Mesendoderm (in vitro differentiated cells): ENCODE measurements around the gene KDM4B.

Experiments
- DNase-seq: peaks from one replicate; pipeline ENCODE4 v3.0.0; 2013
- H2AK5ac ChIP-seq: 2 replicates; pipeline ENCODE4 v1.6.1; 2013; ENCODE audit warnings: low read length, inconsistent platforms
- H2BK120ac ChIP-seq: 2 replicates; pipeline ENCODE4 v1.6.1; 2013; ENCODE audit warnings: low read depth, mild to moderate bottlenecking, low read length, moderate library complexity, mixed read lengths
- H2BK15ac ChIP-seq: replicated peaks from 2 replicates; pipeline ENCODE4 v1.6.1; 2013; ENCODE audit warnings: low read depth, mild to moderate bottlenecking, moderate library complexity
- H2BK5ac ChIP-seq: 2 replicates; pipeline ENCODE4 v1.6.1; 2013; ENCODE audit warnings: low read length, inconsistent platforms
- H3K18ac ChIP-seq: 2 replicates; pipeline ENCODE4 v1.6.1; 2013; ENCODE audit warnings: mild to moderate bottlenecking, low read length, mixed read lengths
- H3K23ac ChIP-seq: one replicate; pipeline ENCODE4 v1.6.1; 2013; ENCODE audit warnings: low read length
- H3K27ac ChIP-seq: 2 replicates; pipeline ENCODE4 v1.5.1; 2013; ENCODE audit warnings: low read depth, mild to moderate bottlenecking, inconsistent platforms, low read length, moderate library complexity
- H3K27me3 ChIP-seq: 2 replicates; pipeline ENCODE4 v1.6.1; 2013; ENCODE audit warnings: low read length, control low read depth, mild to moderate bottlenecking, inconsistent platforms; ENCODE audit not compliant: insufficient read depth, poor library complexity
- H3K36me3 ChIP-seq: 2 replicates; pipeline ENCODE4 v1.6.1; 2013; ENCODE audit warnings: low read length, inconsistent platforms; ENCODE audit not compliant: control insufficient read depth, insufficient read depth
- H3K4ac ChIP-seq: one replicate; pipeline ENCODE4 v1.6.1; 2013; ENCODE audit warnings: low read depth, mild to moderate bottlenecking, low read length, moderate library complexity
- H3K4me1 ChIP-seq: 2 replicates; pipeline ENCODE4 v1.6.1; 2013; ENCODE audit warnings: low read depth, low read length, inconsistent platforms; ENCODE audit not compliant: control insufficient read depth
- H3K4me2 ChIP-seq: 2 replicates; pipeline ENCODE4 v1.6.1; 2013; ENCODE audit warnings: low read length
- H3K4me3 ChIP-seq: 2 replicates; pipeline ENCODE4 v1.5.1; 2013; ENCODE audit warnings: mild to moderate bottlenecking, low read length
- H3K56ac ChIP-seq: one replicate; pipeline ENCODE4 v1.6.1; 2013; ENCODE audit warnings: low read length
- H3K79me1 ChIP-seq: 2 replicates; pipeline ENCODE4 v1.6.1; 2013; ENCODE audit warnings: low read length, inconsistent platforms
- H3K79me2 ChIP-seq: 2 replicates; pipeline ENCODE4 v1.6.1; 2013; ENCODE audit warnings: mild to moderate bottlenecking, low read length; ENCODE audit not compliant: control insufficient read depth, insufficient read depth
- H3K9ac ChIP-seq: 2 replicates; pipeline ENCODE4 v1.6.1; 2013; ENCODE audit warnings: low read length, inconsistent platforms
- H4K5ac ChIP-seq: one replicate; pipeline ENCODE4 v1.6.1; 2013; ENCODE audit warnings: low read length
- H4K8ac ChIP-seq: one replicate; pipeline ENCODE4 v1.6.1; 2013; ENCODE audit warnings: low read depth, mild to moderate bottlenecking, control low read depth, low read length, moderate library complexity
- WGBS: extraction: QIAGEN DNeasy Blood & Tissue Kit; methylation state at CpG from one replicate; pipeline ENCODE4 v1.1.7; 2013; ENCODE audit warnings: low lambda C conversion rate, missing lambda C conversion rate; ENCODE audit not compliant: insufficient coverage; ENCODE audit errors: extremely low coverage; 5-methylcytosine and 5-hydroxymethylcytosine counted together

The KDM4B gene

DNA sequence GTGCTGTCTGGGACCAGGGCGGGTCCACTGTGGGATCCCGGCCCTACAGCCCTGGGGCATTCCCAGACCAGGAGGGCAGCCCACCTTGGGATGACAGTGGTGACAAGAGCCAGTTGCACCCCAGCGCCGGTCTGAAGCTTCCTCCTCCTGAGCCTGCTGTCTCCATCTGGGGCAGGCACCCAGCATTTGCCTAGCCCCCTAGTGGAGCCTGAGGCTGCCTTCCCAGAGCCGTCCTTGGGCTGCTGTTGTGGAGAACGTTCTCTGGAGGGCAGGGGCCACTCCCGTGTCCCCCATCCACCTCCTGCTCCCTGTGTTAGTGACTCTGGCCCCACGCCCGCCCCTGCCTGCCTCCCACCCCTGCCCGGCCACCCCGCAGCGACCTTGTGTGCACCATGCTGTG is 148.5 kb downstream of the KDM4B start:
- Histone ChIP-seq H2BK5ac (no peak overlapping the region), H3K18ac (no peak overlapping the region), H2BK15ac (no peak overlapping the region), H3K23ac (no peak overlapping the region), H4K5ac (no peak overlapping the region), H3K27me3 (no peaks in the 10 kb centered on the region), H3K9ac (no peak overlapping the region), H3K56ac (no peak overlapping the region), H4K8ac (no peak overlapping the region), H3K36me3 (no peaks in the 10 kb centered on the region), H3K79me2 (no peaks in the 10 kb centered on the region), H3K27ac (no peak overlapping the region), H2BK120ac (no peak overlapping the region), H3K4me1 (peaks cover 2% of the 10 kb centered on the region), H3K4ac (no peak overlapping the region), H2AK5ac (no peak overlapping the region), H3K4me2 (no peak overlapping the region), H3K79me1 (no peaks in the 10 kb centered on the region), H3K4me3 (no peak overlapping the region)
- DNase-seq: no peak
- no CpG with 5 or more reads among the region's 12 CpGs for WGBS

DNA sequence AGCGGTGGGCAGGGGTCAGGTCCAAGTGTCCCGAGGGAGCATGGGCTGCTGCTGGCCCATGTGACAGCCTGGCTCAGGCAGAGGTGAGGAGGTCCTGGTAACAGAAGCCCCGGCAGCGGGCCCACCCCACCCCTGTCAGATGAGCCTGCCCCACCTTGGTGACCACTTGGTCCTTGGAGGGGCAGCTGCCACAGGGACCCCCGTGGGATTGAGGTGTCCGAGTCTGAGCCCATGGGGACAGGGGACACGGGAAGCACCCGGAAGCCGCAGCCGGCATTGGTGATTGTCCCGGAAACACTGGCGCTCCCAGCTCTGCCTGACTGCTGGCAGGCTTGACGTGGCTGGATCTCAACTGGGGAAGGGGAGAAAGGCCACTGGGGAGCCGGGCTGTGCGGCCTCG is 149.1 kb downstream of the KDM4B start:
- no peak overlapping the region for H3K18ac ChIP-seq
- H3K9ac ChIP-seq: no peak overlapping the region
- no peak overlapping the region for H2BK5ac ChIP-seq
- H3K27me3 ChIP-seq: no peaks in the 10 kb centered on the region
- no peaks in the 10 kb centered on the region for H3K36me3 ChIP-seq
- H4K8ac ChIP-seq: no peak overlapping the region
- H3K4ac ChIP-seq: no peak overlapping the region
- whole genome bisulfite sequencing: no CpG with 5 or more reads among the region's 16 CpGs
- H3K4me1 ChIP-seq: no peaks in the 10 kb centered on the region
- no peak overlapping the region for H2BK120ac ChIP-seq
- no peak for DNase-seq
- H3K23ac ChIP-seq: no peak overlapping the region
- H3K79me2 ChIP-seq: no peaks in the 10 kb centered on the region
- H2AK5ac ChIP-seq: no peak overlapping the region
- no peak overlapping the region for H3K4me2 ChIP-seq
- H3K79me1 ChIP-seq: no peaks in the 10 kb centered on the region
- no peak overlapping the region for H3K4me3 ChIP-seq
- H3K27ac ChIP-seq: no peak overlapping the region
- H3K56ac ChIP-seq: no peak overlapping the region
- H2BK15ac ChIP-seq: no peak overlapping the region
- H4K5ac ChIP-seq: no peak overlapping the region

DNA sequence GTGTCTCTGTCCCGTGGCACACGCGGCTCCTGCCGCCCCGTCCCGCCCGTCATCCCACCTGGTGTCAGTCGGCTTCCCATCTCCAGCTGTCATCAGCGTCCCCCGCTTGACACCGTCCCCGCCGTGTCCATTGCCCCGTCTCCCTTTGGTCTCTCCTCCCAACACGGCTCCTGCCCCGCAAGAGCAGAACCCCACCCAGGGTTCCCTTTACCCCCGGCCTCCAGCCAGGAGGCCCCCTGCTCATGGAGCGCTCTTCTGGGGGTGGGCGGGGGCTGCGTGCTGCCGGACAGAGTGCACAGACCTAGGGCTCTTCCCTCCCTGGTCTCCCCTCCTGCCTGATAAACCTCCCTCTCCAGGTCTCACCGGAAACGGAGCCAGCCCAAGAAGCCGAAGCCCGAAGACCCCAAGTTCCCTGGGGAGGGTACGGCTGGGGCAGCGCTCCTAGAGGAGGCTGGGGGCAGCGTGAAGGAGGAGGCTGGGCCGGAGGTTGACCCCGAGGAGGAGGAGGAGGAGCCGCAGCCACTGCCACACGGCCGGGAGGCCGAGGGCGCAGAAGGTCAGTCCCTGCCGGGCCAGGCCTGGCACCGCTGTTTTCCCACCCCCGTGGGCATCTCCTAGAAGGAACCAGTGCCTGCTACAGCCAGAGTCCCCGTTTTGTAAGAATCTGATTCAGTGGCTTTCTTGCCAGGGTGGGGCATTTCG is 150.5 kb downstream of the KDM4B start:
- Histone ChIP-seq H3K4ac (no peak overlapping the region), H3K56ac (no peak overlapping the region), H3K18ac (no peak overlapping the region), H2BK15ac (no peak overlapping the region), H3K4me3 (no peak overlapping the region), H3K27ac (no peak overlapping the region), H3K4me1 (peaks cover 2% of the 10 kb centered on the region), H3K79me2 (no peaks in the 10 kb centered on the region), H2BK5ac (no peak overlapping the region), H3K23ac (no peak overlapping the region), H2BK120ac (no peak overlapping the region), H3K79me1 (no peaks in the 10 kb centered on the region), H4K5ac (no peak overlapping the region), H3K36me3 (no peaks in the 10 kb centered on the region), H2AK5ac (no peak overlapping the region), H3K4me2 (no peak overlapping the region), H4K8ac (no peak overlapping the region), H3K9ac (no peak overlapping the region), H3K27me3 (no peaks in the 10 kb centered on the region)
- no peak for DNase-seq
- no CpG with 5 or more reads among the region's 40 CpGs for WGBS

DNA sequence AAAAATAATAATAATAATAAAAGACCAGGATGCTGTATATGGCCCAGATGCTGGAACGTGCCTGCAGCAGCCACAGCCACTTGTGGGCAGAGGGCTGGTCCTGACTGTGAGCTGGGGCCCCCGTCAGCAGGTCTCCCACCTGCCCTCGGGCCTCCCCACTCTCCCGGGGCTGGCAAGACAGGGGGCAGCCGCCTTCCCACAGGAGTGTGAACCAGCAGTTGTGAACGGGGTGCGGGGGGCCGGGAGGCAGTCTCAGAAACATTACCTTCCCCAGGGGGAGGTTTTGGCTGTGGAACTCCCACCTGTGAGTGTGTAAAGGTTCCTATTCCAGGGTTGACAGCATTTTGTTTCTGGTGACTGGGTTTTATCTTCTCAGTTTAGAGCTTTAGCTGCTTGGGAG is 151.4 kb downstream of the KDM4B start:
- H3K27ac ChIP-seq: no peak overlapping the region
- no peaks in the 10 kb centered on the region for H3K79me2 ChIP-seq
- no peaks in the 10 kb centered on the region for H3K79me1 ChIP-seq
- no peak overlapping the region for H3K4ac ChIP-seq
- H4K8ac ChIP-seq: no peak overlapping the region
- H3K4me2 ChIP-seq: no peak overlapping the region
- H3K36me3 ChIP-seq: no peaks in the 10 kb centered on the region
- H3K4me1 ChIP-seq: peaks cover 5% of the 10 kb centered on the region
- H3K23ac ChIP-seq: no peak overlapping the region
- no peak overlapping the region for H3K18ac ChIP-seq
- H2BK5ac ChIP-seq: no peak overlapping the region
- no CpG with 5 or more reads among the region's 8 CpGs for WGBS
- no peak for DNase-seq
- H3K4me3 ChIP-seq: no peak overlapping the region
- no peak overlapping the region for H3K9ac ChIP-seq
- H2BK120ac ChIP-seq: no peak overlapping the region
- no peak overlapping the region for H2BK15ac ChIP-seq
- H4K5ac ChIP-seq: no peak overlapping the region
- H2AK5ac ChIP-seq: no peak overlapping the region
- H3K56ac ChIP-seq: no peak overlapping the region
- no peaks in the 10 kb centered on the region for H3K27me3 ChIP-seq

DNA sequence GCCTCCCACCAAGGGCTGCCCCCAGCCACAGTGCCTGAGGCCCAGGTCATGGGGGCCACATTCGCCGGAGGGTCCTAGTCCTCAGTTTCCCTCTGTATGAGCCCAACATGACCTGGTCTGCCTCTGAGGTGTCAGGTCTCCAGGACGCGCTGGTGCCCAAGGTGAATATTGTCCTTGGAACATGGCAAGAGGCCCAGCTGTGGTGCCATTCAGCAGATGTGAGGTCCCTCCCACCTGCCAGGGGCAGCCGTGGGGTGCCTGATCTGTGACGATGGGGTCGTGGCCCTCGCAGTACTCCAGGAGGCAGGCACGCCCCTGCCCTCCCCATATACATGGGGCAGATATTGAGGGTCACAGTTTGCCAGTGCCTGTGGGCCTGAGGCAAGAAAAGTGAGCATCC is 151.9 kb downstream of the KDM4B start:
- Histone ChIP-seq H2AK5ac (no peak overlapping the region), H3K4me2 (no peak overlapping the region), H3K4ac (no peak overlapping the region), H3K4me1 (peaks cover 7% of the 10 kb centered on the region), H3K56ac (no peak overlapping the region), H2BK15ac (no peak overlapping the region), H3K23ac (no peak overlapping the region), H3K4me3 (no peak overlapping the region), H3K36me3 (no peaks in the 10 kb centered on the region), H3K27ac (no peak overlapping the region), H3K18ac (no peak overlapping the region), H4K5ac (no peak overlapping the region), H3K9ac (no peak overlapping the region), H3K79me1 (no peaks in the 10 kb centered on the region), H4K8ac (no peak overlapping the region), H3K79me2 (no peaks in the 10 kb centered on the region), H2BK5ac (no peak overlapping the region), H3K27me3 (no peaks in the 10 kb centered on the region), H2BK120ac (no peak overlapping the region)
- DNase-seq: no peak
- WGBS: no CpG with 5 or more reads among the region's 9 CpGs
